SK-N-SH (cell line): ENCODE data around the gene ASIC4. TPM values are rescaled to one million over a fixed set of nuclear protein-coding genes. Genes with fewer than 3 reads are reported as not detected.

Experiments
- CTCF ChIA-PET: fragments of 300-600, 350-600 bp; formaldehyde crosslinking; extraction: SDS; loops from one replicate; lab custom pipeline; 2021; lab: Yijun Ruan, JAX
- POLR2A ChIA-PET: fragments of 350-600 bp; sonication (Branson Sonifier 250); formaldehyde crosslinking; extraction: SDS; loops from one replicate; lab custom pipeline; 2020; ENCODE audit warnings: antibody characterized with exemption, inconsistent platforms; lab: Yijun Ruan, JAX
- DNase-seq: peaks from one replicate; pipeline ENCODE4 v3.0.0; 2012
- H2AFZ ChIP-seq: fragments of 200-600 bp; sonication (generic); 2 replicates; pipeline ENCODE4 v1.8.1; 2016; ENCODE audit warnings: antibody characterized with exemption, mild to moderate bottlenecking, low read depth
- H3F3A ChIP-seq: fragments of 200-600 bp; sonication (generic); replicated peaks from 2 replicates; pipeline ENCODE3; 2016; ENCODE audit warnings: antibody characterized with exemption, mild to moderate bottlenecking; ENCODE audit not compliant: insufficient read depth
- H3K27ac ChIP-seq, 2 experiments: fragments of 200-500 bp in 1 of 2; fragments of 200-600 bp in 1 of 2; sonication (Bioruptor generic) in 1 of 2; sonication (generic), shearing (Covaris generic) in 1 of 2; 2 replicates each; pipeline versions ENCODE4 v1.5.1 to v1.6.1; 2014 to 2016; ENCODE audit warnings: low read depth in 2 of 2, inconsistent platforms in 1 of 2, low read length in 1 of 2, mild to moderate bottlenecking in 1 of 2, mixed read lengths in 1 of 2
- H3K27me3 ChIP-seq: fragments of 200-600 bp; sonication (generic), shearing (Covaris generic); 2 replicates; pipeline ENCODE4 v1.6.1; 2016; ENCODE audit warnings: mixed run types; ENCODE audit not compliant: insufficient read depth
- H3K36me3 ChIP-seq, 2 experiments: fragments of 200-500 bp in 1 of 2; fragments of 200-600 bp in 1 of 2; sonication (Bioruptor generic) in 1 of 2; sonication (generic) in 1 of 2; replicated peaks in 1 of 2; 2 replicates each; pipeline versions ENCODE3 to v1.5.1; 2014 to 2016; ENCODE audit warnings: low read length in 1 of 2, mild to moderate bottlenecking in 1 of 2; ENCODE audit not compliant: insufficient read depth in 2 of 2, control insufficient read depth in 1 of 2
- H3K4me1 ChIP-seq, 2 experiments: fragments of 200-500 bp in 1 of 2; fragments of 200-600 bp in 1 of 2; sonication (Bioruptor generic) in 1 of 2; sonication (generic), shearing (Covaris generic) in 1 of 2; 2 replicates each; pipeline versions ENCODE4 v1.5.1 to v1.6.1; 2014 to 2016; ENCODE audit warnings: low read depth in 1 of 2, low read length in 1 of 2, mixed run types in 1 of 2; ENCODE audit not compliant: insufficient read depth in 2 of 2, control insufficient read depth in 1 of 2
- H3K4me2 ChIP-seq: fragments of 200-600 bp; sonication (generic), shearing (Covaris generic); 2 replicates; pipeline ENCODE4 v1.6.1; 2017; ENCODE audit warnings: mixed run types
- H3K4me3 ChIP-seq, 2 experiments: fragments of 200-500 bp in 1 of 2; fragments of 200-600 bp in 1 of 2; sonication (Bioruptor generic) in 1 of 2; sonication (generic), shearing (Covaris generic) in 1 of 2; 2 replicates each; pipeline versions ENCODE4 v1.5.1 to v1.8.1; 2014 to 2016; ENCODE audit warnings: low read depth in 2 of 2, inconsistent platforms in 1 of 2, low read length in 1 of 2, mild to moderate bottlenecking in 1 of 2, mixed read lengths in 1 of 2, moderate library complexity in 1 of 2
- H3K79me2 ChIP-seq: fragments of 200-600 bp; sonication (generic); 2 replicates; pipeline ENCODE4 v1.8.1; 2017; ENCODE audit warnings: mild to moderate bottlenecking; ENCODE audit not compliant: insufficient read depth
- H3K9ac ChIP-seq: fragments of 200-600 bp; sonication (generic); 2 replicates; pipeline ENCODE4 v1.6.1; 2017; ENCODE audit warnings: mixed run types
- H3K9me2 ChIP-seq: fragments of 200-600 bp; sonication (generic); 2 replicates; pipeline ENCODE4 v1.6.1; 2017; ENCODE audit warnings: mixed run types
- H3K9me3 ChIP-seq: fragments of 200-600 bp; sonication (generic); 2 replicates; pipeline ENCODE4 v1.6.1; 2017; ENCODE audit warnings: mixed run types, mild to moderate bottlenecking, moderate library complexity
- H4K20me1 ChIP-seq: fragments of 200-600 bp; sonication (generic); 2 replicates; pipeline ENCODE4 v1.6.1; 2017; ENCODE audit warnings: mild to moderate bottlenecking, mixed run types; ENCODE audit not compliant: insufficient read depth
- CHD2 ChIP-seq: fragments of 150-350 bp; IDR thresholded peaks from 2 replicates; pipeline ENCODE4 v1.6.1; 2018; ENCODE audit warnings: low read length; ENCODE audit not compliant: partially characterized antibody
- EZH2phosphoT487 ChIP-seq: fragments of 200-600 bp; sonication (generic); IDR thresholded peaks from 2 replicates; pipeline ENCODE4 v1.6.1; 2017; ENCODE audit warnings: low read depth, mixed run types, mild to moderate bottlenecking, antibody characterized with exemption, moderate library complexity, borderline replicate concordance
- FOXJ3 ChIP-seq: sonication (generic); formaldehyde crosslinking; IDR thresholded peaks from 2 replicates; pipeline ENCODE4 v1.5.1; 2020; ENCODE audit warnings: mild to moderate bottlenecking, missing genetic modification reagents
- GATA2 ChIP-seq: sonication (generic); formaldehyde crosslinking; IDR thresholded peaks from 2 replicates; pipeline ENCODE4 v1.5.0; 2020; ENCODE audit warnings: mild to moderate bottlenecking, missing genetic modification reagents
- JUND ChIP-seq: IDR thresholded peaks from 2 replicates; pipeline ENCODE4 v1.4.0; 2012
- MAX ChIP-seq: IDR thresholded peaks from 2 replicates; pipeline ENCODE4 v1.4.0; 2012; ENCODE audit warnings: low read depth
- NRF1 ChIP-seq: IDR thresholded peaks from 2 replicates; pipeline ENCODE4 v1.6.1; 2012; ENCODE audit warnings: low read depth, mild to moderate bottlenecking, low read length
- POLR2AphosphoS5 ChIP-seq: IDR thresholded peaks from 2 replicates; pipeline ENCODE4 v1.6.1; 2012; ENCODE audit warnings: low read depth, low read length
- RAD21 ChIP-seq: IDR thresholded peaks from 2 replicates; pipeline ENCODE4 v1.6.1; 2012; ENCODE audit warnings: mild to moderate bottlenecking, low read length
- RCOR1 ChIP-seq: fragments of 150-350 bp; IDR thresholded peaks from 2 replicates; pipeline ENCODE4 v1.6.1; 2017; ENCODE audit warnings: antibody characterized with exemption, low read length
- RFX5 ChIP-seq: IDR thresholded peaks from 2 replicates; pipeline ENCODE4 v1.6.1; 2012; ENCODE audit warnings: mild to moderate bottlenecking, improper control_type of control experiment, low read length
- RXRA ChIP-seq: IDR thresholded peaks from 2 replicates; pipeline ENCODE4 v1.4.0; 2012; ENCODE audit warnings: low read depth, mild to moderate bottlenecking, borderline replicate concordance
- SMC3 ChIP-seq: IDR thresholded peaks from 2 replicates; pipeline ENCODE4 v1.6.1; 2012; ENCODE audit warnings: low read depth, low read length, improper control_type of control experiment
- TAF1 ChIP-seq: IDR thresholded peaks from 2 replicates; pipeline ENCODE4 v1.6.1; 2012; ENCODE audit warnings: low read depth, mild to moderate bottlenecking, low read length, moderate library complexity, borderline replicate concordance
- WGBS: methylation state at CpG from one replicate; pipeline ENCODE4 v1.1.6; 2017; ENCODE audit warnings: low lambda C conversion rate; 5-methylcytosine and 5-hydroxymethylcytosine counted together
- polyA plus RNA-seq, 3 experiments: library from polyadenylated mRNA; depleted of rRNA; stranded (reverse); fragments of >200 nt; gene quantifications; 2 replicates each; pipeline ENCODE4 v1.2.3, GENCODE V29; 2012
- TF ChIP-seq, protein P1 (sequence below): IDR thresholded peaks from 2 replicates; pipeline ENCODE4 v1.4.0; 2012; ENCODE audit warnings: low read depth, borderline replicate concordance
- TF ChIP-seq, protein P2 (sequence below): fragments of 150-350 bp; IDR thresholded peaks from 2 replicates; pipeline ENCODE4 v1.6.1; 2016; ENCODE audit warnings: mild to moderate bottlenecking, low read depth, low read length
- TF ChIP-seq, protein P3 (sequence below): IDR thresholded peaks from 2 replicates; pipeline ENCODE4 v1.6.1; 2012; ENCODE audit warnings: mild to moderate bottlenecking, low read depth, low read length, moderate library complexity
- TF ChIP-seq, protein P4 (sequence below): IDR thresholded peaks from 2 replicates; pipeline ENCODE4; 2012

Gene ASIC4
- polyA plus RNA-seq, 1 of the 3 experiments (the other 2 are of a cell fraction): 0.05 TPM

DNA sequence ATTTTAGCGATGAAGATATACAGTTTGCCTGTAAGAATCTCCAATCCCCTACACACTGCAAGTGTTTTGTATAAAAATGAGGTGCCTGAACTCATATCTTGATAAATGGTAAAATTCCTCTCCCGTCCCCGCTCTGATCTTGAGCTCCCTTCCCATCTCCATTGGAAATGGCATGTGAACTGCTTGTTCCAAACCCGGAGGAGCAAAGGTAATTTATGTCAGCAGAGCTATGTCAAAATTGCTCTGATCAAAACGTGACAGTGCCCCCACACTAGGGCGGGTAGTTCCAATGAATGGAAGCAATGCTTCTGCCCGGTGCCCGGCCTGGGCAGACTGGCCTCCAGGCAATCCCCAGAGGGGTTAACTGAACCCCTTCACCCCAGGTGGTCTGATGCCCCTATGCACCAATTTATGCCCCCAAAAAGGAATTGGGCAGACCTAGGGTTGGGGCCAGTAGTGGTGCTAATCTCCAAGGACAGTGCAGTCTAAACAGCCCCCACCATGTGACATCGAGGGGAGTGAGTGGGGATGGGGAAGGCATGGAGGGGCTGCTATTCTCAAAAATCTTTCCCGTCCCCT lies 19.2 kb upstream of the ASIC4 start:
- Histone ChIP-seq H3K9me2 (no peaks in the 10 kb centered on the region), H3K4me3 (no peak overlapping the region), H3K36me3 (peaks cover 6 to 10% of the 10 kb centered on the region in 2 experiments), H3K27ac (peak overlapping the region in 1 of 2 experiments; percentile 22; a peak in 1 of 4 replicates), H4K20me1 (no peaks in the 10 kb centered on the region), H2AFZ (no peak overlapping the region), H3K27me3 (no peaks in the 10 kb centered on the region), H3K79me2 (peaks cover 13% of the 10 kb centered on the region), H3K4me2 (no peak overlapping the region), H3K9ac (no peak overlapping the region), H3K4me1 (peaks cover 11 to 48% of the 10 kb centered on the region in 2 experiments), H3F3A (no peaks in the 10 kb centered on the region), H3K9me3 (no peaks in the 10 kb centered on the region)
- TF ChIP-seq, protein P1, sequence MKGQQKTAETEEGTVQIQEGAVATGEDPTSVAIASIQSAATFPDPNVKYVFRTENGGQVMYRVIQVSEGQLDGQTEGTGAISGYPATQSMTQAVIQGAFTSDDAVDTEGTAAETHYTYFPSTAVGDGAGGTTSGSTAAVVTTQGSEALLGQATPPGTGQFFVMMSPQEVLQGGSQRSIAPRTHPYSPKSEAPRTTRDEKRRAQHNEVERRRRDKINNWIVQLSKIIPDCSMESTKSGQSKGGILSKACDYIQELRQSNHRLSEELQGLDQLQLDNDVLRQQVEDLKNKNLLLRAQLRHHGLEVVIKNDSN: no peak
- TF ChIP-seq TAF1 (no peak), RXRA (no peak), POLR2AphosphoS5 (no peak), JUND (no peak), GATA2 (CRISPR knock-in tag) (no peak), EZH2phosphoT487 (no peak), NRF1 (no peak), RCOR1 (no peak), FOXJ3 (CRISPR knock-in tag) (no peak), RAD21 (no peak)
- TF ChIP-seq, protein P2, sequence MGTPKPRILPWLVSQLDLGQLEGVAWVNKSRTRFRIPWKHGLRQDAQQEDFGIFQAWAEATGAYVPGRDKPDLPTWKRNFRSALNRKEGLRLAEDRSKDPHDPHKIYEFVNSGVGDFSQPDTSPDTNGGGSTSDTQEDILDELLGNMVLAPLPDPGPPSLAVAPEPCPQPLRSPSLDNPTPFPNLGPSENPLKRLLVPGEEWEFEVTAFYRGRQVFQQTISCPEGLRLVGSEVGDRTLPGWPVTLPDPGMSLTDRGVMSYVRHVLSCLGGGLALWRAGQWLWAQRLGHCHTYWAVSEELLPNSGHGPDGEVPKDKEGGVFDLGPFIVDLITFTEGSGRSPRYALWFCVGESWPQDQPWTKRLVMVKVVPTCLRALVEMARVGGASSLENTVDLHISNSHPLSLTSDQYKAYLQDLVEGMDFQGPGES: no peak
- WGBS: 71% methylated on average over 8 of the region's 10 CpGs
- ChIA-PET POLR2A (interaction anchor here (1.1 to 3.7 kb wide), 5 partner anchors 13 to 35 kb away, joined by 4 to 26 read pairs (median 10); partner anchors contain the start of gene ASIC4), CTCF (interaction anchor here (0.6 to 62.1 kb wide), 22 partner anchors 1 to 195 kb away, joined by 3 to 2824 read pairs (median 4); partner anchors contain the start of genes ASIC4, CHPF, GMPPA and TMEM198)
- no peak for DNase-seq

GRCh38 chr2:219495531-219496122 lies 18.7 kb upstream of the ASIC4 start:
- Histone ChIP-seq H3K27ac (peak overlapping the region in 1 of 2 experiments; percentile 65; a peak in 1 of 4 replicates), H3K4me1 (peaks cover 16 to 52% of the 10 kb centered on the region in 2 experiments), H3K79me2 (peaks cover 17% of the 10 kb centered on the region), H3F3A (no peaks in the 10 kb centered on the region), H3K36me3 (peaks cover 4 to 6% of the 10 kb centered on the region in 2 experiments), H2AFZ (no peak overlapping the region), H4K20me1 (no peaks in the 10 kb centered on the region), H3K9me3 (no peaks in the 10 kb centered on the region), H3K4me3 (no peak overlapping the region), H3K9ac (no peak overlapping the region), H3K9me2 (no peaks in the 10 kb centered on the region), H3K27me3 (no peaks in the 10 kb centered on the region), H3K4me2 (no peak overlapping the region)
- POLR2A ChIA-PET: interaction anchor here (0.7 to 3.7 kb wide), 5 partner anchors 13 to 34 kb away, joined by 3 to 26 read pairs (median 10); partner anchors contain the start of gene ASIC4
- CTCF ChIA-PET: interaction anchor here (0.7 to 62.1 kb wide), 20 partner anchors 1 to 194 kb away, joined by 3 to 2824 read pairs (median 5); partner anchors contain the start of genes ASIC4, CHPF, GMPPA and TMEM198
- peak; percentile 88 for DNase-seq
- WGBS: 68% methylated on average over 8 of the region's 14 CpGs
- TF ChIP-seq RXRA: no peak
- no peak for TF ChIP-seq TAF1
- TF ChIP-seq, protein P3, sequence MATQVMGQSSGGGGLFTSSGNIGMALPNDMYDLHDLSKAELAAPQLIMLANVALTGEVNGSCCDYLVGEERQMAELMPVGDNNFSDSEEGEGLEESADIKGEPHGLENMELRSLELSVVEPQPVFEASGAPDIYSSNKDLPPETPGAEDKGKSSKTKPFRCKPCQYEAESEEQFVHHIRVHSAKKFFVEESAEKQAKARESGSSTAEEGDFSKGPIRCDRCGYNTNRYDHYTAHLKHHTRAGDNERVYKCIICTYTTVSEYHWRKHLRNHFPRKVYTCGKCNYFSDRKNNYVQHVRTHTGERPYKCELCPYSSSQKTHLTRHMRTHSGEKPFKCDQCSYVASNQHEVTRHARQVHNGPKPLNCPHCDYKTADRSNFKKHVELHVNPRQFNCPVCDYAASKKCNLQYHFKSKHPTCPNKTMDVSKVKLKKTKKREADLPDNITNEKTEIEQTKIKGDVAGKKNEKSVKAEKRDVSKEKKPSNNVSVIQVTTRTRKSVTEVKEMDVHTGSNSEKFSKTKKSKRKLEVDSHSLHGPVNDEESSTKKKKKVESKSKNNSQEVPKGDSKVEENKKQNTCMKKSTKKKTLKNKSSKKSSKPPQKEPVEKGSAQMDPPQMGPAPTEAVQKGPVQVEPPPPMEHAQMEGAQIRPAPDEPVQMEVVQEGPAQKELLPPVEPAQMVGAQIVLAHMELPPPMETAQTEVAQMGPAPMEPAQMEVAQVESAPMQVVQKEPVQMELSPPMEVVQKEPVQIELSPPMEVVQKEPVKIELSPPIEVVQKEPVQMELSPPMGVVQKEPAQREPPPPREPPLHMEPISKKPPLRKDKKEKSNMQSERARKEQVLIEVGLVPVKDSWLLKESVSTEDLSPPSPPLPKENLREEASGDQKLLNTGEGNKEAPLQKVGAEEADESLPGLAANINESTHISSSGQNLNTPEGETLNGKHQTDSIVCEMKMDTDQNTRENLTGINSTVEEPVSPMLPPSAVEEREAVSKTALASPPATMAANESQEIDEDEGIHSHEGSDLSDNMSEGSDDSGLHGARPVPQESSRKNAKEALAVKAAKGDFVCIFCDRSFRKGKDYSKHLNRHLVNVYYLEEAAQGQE: peak; percentile 76
- TF ChIP-seq MAX: 0 out of 2 replicates have a peak, but pooled peaks have one; percentile 50
- no peak for TF ChIP-seq JUND
- TF ChIP-seq CHD2: peak; percentile 33
- TF ChIP-seq, protein P4, sequence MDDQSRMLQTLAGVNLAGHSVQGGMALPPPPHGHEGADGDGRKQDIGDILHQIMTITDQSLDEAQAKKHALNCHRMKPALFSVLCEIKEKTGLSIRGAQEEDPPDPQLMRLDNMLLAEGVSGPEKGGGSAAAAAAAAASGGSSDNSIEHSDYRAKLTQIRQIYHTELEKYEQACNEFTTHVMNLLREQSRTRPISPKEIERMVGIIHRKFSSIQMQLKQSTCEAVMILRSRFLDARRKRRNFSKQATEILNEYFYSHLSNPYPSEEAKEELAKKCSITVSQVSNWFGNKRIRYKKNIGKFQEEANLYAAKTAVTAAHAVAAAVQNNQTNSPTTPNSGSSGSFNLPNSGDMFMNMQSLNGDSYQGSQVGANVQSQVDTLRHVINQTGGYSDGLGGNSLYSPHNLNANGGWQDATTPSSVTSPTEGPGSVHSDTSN: peak; percentile 50
- no peak for TF ChIP-seq NRF1
- TF ChIP-seq RFX5: no peak
- peak; percentile 69; the same call in 1 of the 2 replicates for TF ChIP-seq SMC3
- no peak for TF ChIP-seq EZH2phosphoT487
